Subcutaneous abdominal adipose tissue (tissue), 5 donors: ENCODE data around the gene SCN4A.

Experiments used
- H3K27ac ChIP-seq: one replicate; pipeline ENCODE4 v1.7.0; 2013; ENCODE audit warnings: low read depth, mild to moderate bottlenecking, inconsistent platforms, low read length, moderate library complexity
- H3K27me3 ChIP-seq, 5 donors: one replicate each; pipeline ENCODE4 v1.7.0; 2013; ENCODE audit warnings: low read length in 5 of 5, inconsistent platforms in 1 of 5; ENCODE audit not compliant: control insufficient read depth in 5 of 5, insufficient read depth in 4 of 5
- H3K36me3 ChIP-seq, 5 donors: one replicate each; pipeline ENCODE4 v1.7.0; 2013; ENCODE audit warnings: low read length in 5 of 5; ENCODE audit not compliant: control insufficient read depth in 5 of 5, insufficient read depth in 5 of 5
- H3K4me1 ChIP-seq, 5 donors: one replicate each; pipeline ENCODE4 v1.7.0; 2013; ENCODE audit warnings: low read length in 5 of 5, mild to moderate bottlenecking in 3 of 5, moderate library complexity in 1 of 5; ENCODE audit not compliant: control insufficient read depth in 5 of 5, insufficient read depth in 5 of 5
- H3K4me3 ChIP-seq, 5 donors: one replicate each; pipeline ENCODE4 v1.7.0; 2013; ENCODE audit warnings: low read length in 5 of 5, low read depth in 1 of 5
- H3K9ac ChIP-seq, 5 donors: one replicate each; pipeline ENCODE4 v1.7.0; 2013; ENCODE audit warnings: low read length in 5 of 5, mild to moderate bottlenecking in 4 of 5, moderate library complexity in 3 of 5
- H3K9me3 ChIP-seq, 5 donors: one replicate each; pipeline ENCODE4 v1.7.0; 2013; ENCODE audit warnings: low read length in 5 of 5; ENCODE audit not compliant: control insufficient read depth in 5 of 5
- donor health status: healthy.
- donor health status: healthy.
- donor health status: healthy.
- donor health status: healthy.
- donor health status: healthy.

SCN4A gene

DNA sequence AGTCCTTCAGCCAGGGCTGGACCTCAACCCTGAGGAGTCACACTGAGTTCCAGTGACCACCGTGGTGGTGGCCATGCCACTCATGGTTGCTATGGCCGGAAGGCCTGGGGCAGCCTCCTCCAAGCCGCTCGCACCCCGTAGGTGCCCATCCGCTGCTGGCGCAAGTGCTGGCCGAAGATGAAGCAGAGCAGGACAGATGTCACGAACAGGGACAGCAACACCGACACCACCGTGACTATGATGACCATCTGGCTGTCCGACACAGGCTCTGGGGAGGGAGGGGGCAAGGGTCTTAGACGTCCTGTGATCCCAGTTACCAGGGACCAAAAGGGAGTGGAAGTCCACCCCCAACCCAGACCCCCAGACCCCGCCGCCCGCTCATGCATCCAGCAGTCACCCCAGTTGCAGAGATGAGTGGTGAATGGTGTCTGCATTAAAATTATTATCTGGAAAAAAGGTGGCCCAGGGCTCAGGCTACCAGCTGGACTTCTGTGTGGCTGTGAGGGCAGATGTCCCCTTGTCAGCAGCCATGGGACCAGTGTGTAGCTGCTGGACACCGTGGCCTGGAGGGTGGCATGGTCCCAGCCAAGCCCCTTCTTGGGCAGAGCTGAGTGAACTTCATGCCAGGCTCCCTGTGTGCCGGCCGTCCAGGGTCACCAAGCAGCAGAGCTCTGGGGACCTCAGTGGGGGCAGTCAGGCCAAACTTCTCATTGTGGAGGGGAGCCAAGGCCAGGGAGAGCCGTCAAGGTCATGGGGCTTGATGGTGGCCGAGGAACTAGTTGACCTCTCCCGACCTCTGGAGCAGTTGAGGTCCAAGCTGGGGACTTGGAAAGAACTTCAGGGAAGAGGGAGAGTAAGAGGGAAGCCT is 30.2 kb upstream of the SCN4A start:
- Histone ChIP-seq H3K9ac (peak overlapping the region in 1 of 5 donors; percentile 23), H3K9me3 (no peaks in the 10 kb centered on the region), H3K27me3 (peaks cover 5 to 12% (median 11%) of the 10 kb centered on the region in 5 donors), H3K27ac (peak overlapping the region; percentile 72), H3K36me3 (peaks cover 0 to 31% (median 16%) of the 10 kb centered on the region in 5 donors), H3K4me3 (no peak overlapping the region), H3K4me1 (peaks cover 13 to 83% (median 60%) of the 10 kb centered on the region in 5 donors)

DNA sequence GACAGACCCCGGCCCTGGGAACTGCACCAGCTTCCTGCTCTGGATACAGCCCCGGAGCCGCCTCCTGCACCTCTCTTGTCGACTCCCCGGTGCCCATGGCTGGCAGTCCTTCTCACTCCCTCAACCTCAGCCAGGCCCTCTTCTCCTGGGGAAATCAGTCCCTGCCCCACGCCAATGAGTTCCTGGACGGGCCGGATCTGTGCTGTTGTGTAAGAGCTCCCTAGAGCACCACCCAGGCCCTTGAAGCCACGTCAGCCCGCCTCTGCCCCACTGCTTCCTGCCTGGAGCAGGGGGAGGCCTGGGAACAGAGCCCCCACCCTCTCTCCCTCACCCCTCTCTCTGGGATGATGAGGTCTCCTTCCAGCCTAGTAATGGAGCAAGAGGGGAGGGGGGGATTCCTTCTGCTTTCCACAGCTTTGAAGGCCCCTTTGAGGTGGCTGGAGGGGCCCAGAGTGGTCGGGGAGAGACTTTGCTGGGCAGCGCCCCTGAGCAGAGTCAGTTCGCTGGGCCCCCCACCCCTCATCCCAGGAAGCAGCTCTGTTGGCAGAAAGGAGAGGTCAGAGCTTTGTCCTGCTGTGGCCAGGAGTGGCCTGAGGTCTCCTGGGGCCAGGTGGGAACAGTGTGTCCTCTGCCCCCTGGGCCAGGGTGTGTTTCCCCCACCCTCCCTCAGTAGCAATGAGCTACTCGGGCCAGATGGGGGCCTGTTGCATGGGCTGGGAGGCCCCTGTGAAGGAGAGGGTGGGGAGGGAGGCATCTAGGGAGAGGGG is 29.2 kb upstream of the SCN4A start:
- Histone ChIP-seq H3K27ac (peak overlapping the region; percentile 72), H3K9me3 (no peaks in the 10 kb centered on the region), H3K36me3 (peaks cover 0 to 31% (median 16%) of the 10 kb centered on the region in 5 donors), H3K9ac (peak overlapping the region in 1 of 5 donors; percentile 23), H3K4me3 (no peak overlapping the region), H3K27me3 (peaks cover 5 to 20% (median 15%) of the 10 kb centered on the region in 5 donors), H3K4me1 (peaks cover 15 to 83% (median 55%) of the 10 kb centered on the region in 5 donors)

DNA sequence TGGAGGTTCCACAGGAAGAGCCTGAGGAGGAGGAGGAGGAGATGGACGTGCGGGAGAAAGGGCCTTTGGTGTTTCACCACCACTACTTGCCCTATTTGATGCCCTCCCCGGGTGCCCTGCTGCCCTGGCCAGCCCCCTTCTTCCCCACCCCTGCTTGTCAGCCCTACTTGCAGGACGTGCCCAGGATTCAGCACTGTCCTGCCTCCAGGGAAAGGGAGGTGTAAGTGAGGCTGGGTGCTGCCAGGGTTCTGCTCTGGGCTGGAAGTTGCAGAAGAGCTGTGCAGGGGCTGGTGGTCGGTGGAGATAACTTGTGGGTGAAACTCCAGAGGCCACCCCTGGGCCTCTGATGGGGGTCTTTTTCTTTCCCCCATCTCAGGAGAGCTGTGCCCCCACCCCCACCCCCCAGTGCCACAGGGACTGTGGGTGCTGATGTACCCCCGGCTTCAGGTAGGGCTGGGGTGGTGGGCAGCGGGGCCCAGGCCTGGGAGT is 28.4 kb upstream of the SCN4A start:
- Histone ChIP-seq H3K4me3 (no peak overlapping the region), H3K27me3 (peaks cover 5 to 20% (median 15%) of the 10 kb centered on the region in 5 donors), H3K9me3 (no peaks in the 10 kb centered on the region), H3K4me1 (peaks cover 11 to 77% (median 47%) of the 10 kb centered on the region in 5 donors), H3K36me3 (peaks cover 0 to 31% (median 16%) of the 10 kb centered on the region in 5 donors), H3K27ac (peak overlapping the region; percentile 72), H3K9ac (no peak overlapping the region)

DNA sequence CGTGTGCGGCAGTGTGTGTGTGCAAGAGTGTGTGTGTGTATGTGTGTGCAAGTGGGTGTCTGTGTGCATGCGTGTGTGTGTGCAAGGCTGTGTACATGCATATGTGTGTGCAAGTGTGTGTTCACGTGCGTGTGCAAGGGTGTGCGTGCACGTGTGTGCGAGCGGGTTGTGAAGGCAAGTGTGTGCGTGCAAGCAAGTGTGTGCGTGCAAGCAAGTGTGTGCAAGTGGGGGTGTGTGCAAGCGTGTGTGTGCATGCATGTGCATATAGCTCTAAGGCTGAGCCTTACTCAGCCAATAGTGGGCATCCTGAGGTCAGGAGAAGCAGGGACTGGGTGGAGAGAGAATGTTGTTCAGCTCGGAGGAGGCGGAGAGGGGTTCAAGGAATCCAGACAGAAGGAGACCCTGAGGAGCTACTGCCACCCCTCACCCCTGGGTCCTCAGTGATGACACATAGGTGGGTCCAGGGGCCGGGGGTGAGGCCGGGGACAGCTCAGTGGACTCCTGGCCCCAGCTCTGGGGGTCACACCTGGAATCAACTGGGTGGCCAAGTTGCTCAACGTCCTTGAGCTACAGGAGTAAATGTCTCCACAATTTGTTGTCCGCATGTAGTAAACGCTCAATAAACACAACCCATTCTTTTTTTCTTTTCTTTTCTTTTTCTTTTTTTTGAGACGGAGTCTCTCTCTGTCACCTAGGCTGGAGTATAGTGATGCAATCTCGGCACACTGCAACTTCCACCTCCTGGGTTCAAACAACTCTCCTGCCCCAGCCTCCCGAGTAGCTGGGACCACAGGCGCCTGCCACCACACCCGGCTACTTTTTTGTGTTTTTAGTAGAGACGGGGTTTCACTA is 27.2 kb upstream of the SCN4A start:
- H3K27ac ChIP-seq = no peak overlapping the region
- H3K4me1 ChIP-seq = peaks cover 11 to 65% (median 36%) of the 10 kb centered on the region in 5 donors
- H3K36me3 ChIP-seq = peaks cover 0 to 27% (median 15%) of the 10 kb centered on the region in 5 donors
- peaks cover 5 to 20% (median 15%) of the 10 kb centered on the region in 5 donors for H3K27me3 ChIP-seq
- no peaks in the 10 kb centered on the region for H3K9me3 ChIP-seq
- peak overlapping the region in 2 of 5 donors; percentile 11 to 21 for H3K4me3 ChIP-seq
- no peak overlapping the region for H3K9ac ChIP-seq

DNA sequence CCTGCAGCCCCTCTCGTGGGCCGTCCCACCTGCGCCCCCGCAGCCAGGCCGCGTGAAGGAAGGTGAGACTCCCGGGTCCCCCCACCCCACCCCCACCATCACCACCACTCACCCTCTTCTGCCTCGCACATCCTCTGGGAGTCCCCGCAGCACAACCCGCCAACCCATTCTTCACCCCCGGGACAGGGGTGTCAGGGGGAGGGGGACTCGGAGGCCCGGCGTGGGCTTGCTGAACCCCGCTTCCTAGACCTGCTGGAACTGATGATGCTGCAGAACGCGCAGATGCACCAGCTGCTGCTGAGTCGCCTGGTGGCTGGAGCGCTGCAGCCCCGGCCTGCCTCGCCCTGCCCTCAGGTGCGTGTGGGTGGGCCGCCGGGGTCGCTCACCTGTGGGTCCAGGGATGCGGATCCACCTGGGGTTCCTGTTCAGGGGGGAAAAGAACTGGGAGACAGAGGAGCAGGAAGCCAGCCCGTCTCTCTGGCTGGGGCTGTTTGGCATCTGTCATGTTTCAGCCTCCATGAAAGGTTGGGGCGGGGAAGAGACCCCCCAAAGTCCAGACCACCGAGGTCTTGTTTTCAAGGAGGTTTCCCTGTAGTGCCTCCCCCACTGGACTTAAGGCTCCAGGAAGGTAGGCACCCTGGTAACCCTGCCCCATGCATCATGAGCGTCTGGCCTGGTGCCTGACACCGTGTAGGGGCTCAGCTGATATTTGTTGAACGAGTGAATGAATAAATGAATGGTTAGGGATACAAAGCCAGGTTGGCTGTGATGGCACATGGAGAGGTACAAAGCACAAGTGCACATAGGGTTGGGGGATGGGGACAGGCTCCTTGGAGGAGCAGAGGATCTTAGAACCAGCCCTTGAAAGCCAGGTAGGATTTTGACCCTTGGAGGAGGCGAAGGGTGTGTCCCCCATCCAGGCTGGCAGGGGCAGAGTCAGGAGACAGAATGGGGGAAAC is 26.3 kb upstream of the SCN4A start:
- H3K9ac ChIP-seq = peak overlapping the region in 1 of 5 donors; percentile 74
- peak overlapping the region; percentile 11 to 75 (median 72) for H3K4me3 ChIP-seq
- H3K36me3 ChIP-seq = peaks cover 0 to 18% (median 8%) of the 10 kb centered on the region in 5 donors
- H3K27ac ChIP-seq = no peak overlapping the region
- peaks cover 11 to 57% (median 36%) of the 10 kb centered on the region in 5 donors for H3K4me1 ChIP-seq
- peaks cover 5 to 20% (median 15%) of the 10 kb centered on the region in 5 donors for H3K27me3 ChIP-seq
- no peaks in the 10 kb centered on the region for H3K9me3 ChIP-seq

DNA sequence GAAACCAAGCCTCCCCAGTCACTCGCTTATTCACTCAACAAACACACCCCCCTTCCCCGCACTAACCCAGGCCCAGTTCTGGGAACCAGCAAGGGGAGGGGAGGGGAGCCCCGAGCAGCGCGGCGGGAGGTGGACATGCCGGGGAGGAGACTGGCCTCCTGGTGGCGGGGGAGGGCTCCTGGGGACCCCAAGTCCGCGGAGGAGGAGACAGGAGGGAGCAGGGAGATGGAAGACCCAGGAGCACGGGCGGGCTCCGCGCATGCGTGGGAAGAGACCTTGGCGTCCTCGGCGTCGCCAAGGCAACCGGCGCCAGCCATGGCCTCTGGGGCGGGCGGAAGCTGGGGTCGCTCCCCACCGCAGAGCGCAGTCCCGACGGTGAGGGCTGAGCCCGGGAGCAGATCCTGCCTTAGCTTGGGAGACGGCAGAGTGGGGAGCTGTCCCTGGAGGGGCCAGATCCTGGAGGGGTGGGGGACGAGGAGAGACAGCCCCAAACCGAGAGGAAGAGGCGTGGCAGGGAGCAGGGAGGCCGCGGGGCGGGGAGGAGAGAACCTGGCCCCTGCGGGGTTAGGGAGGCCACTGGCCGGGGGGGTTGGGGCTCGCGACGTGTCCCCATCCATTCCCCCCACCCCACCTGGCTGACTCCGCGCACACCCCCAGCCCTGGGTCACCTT is 25.5 kb upstream of the SCN4A start, which contains the start of gene PRR29:
TSS of gene PRR29 (plus strand) at position 302 of the 671 bp plus-strand sequence. CDS start at position 316, 14 bp downstream.
- peak within 1 kb of the TSS; percentile 23 to 75 (median 72) for H3K4me3 ChIP-seq
- peaks cover 0 to 9% (median 2%) of the 10 kb centered on the region in 5 donors for H3K36me3 ChIP-seq
- peak within 1 kb of the TSS; percentile 50 for H3K27ac ChIP-seq
- peak within 1 kb of the TSS in 3 of 5 donors; percentile 55 to 78 (median 74) for H3K9ac ChIP-seq
- peaks cover 11 to 51% (median 35%) of the 10 kb centered on the region in 5 donors for H3K4me1 ChIP-seq
- H3K27me3 ChIP-seq = peaks cover 5 to 20% (median 15%) of the 10 kb centered on the region in 5 donors
- H3K9me3 ChIP-seq = no peaks in the 10 kb centered on the region

DNA sequence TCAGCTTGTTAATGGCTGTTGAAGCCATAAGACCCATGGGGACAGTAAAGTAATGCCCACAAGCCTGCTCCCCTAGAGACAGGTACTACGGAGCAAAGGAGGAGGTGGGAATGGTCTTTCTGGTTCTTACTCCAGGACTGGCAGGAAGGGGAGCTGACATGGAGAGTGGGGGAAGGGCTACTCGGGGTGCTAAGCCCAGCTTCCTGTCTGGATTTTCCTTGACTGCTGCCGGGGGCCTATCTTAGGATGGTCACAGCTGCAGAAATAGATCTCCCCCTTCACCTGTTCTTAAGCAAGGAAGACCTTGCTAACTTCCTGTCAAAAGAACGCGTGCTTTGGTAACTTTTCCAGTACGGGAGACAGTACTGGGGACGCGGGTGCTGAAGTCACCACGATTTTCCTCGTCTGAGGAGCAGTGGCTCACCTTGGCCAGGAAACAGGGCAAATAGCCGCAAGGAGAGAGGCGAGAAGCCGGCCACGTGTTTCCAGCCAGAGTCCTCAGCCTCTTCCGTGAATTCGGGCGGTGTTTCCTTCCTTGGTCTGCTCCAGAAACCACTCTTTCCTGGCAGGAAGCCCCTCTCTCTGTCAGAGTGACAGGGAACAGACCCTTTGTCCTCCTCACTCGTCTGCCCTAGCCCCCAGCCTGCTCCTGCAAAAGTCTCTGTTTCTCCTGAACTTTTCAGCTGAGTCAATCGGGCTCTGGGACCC is 24.8 kb upstream of the SCN4A start:
- H3K9me3 ChIP-seq = no peaks in the 10 kb centered on the region
- peaks cover 5 to 20% (median 15%) of the 10 kb centered on the region in 5 donors for H3K27me3 ChIP-seq
- peak overlapping the region in 2 of 5 donors; percentile 11 to 78 for H3K9ac ChIP-seq
- peak overlapping the region; percentile 23 to 75 (median 72) for H3K4me3 ChIP-seq
- H3K36me3 ChIP-seq = peaks cover 0 to 4% (median 0%) of the 10 kb centered on the region in 5 donors
- H3K4me1 ChIP-seq = peaks cover 11 to 50% (median 33%) of the 10 kb centered on the region in 5 donors
- H3K27ac ChIP-seq = peak overlapping the region; percentile 50
